Measurements from ENCODE around the gene ATP1A2. TPM values are rescaled to one million over a fixed set of nuclear protein-coding genes. Genes with fewer than 3 reads are reported as not detected.

Gene ATP1A2
- total RNA-seq, 6 experiments from 2014 or later, result 0.09 to 0.17 (median 0.14) TPM; not detected in 1

- no peak for TF ChIP-seq CTCF (IDR thresholded peaks at IDR 0.05)
- Mint-ChIP-seq H3K36me3 (ENCODE audit: low read depth) (no peaks in the 10 kb centered on the region), H3K9me3 (no peaks in the 10 kb centered on the region), H3K27ac (peak overlapping the region; percentile 8; the same call in 1 of the 2 replicates), H3K4me1 (ENCODE audit: low read depth) (peaks cover 27% of the 10 kb centered on the region), H3K4me3 (no peak overlapping the region; the same call in 1 of the 2 replicates), H3K27me3 (ENCODE audit: insufficient read depth) (peaks cover 33% of the 10 kb centered on the region)
- peak; percentile 56 for DNase-seq
Observed at GRCh38 chr1:160144921-160145320, 29.4 kb downstream of the ATP1A2 start.

GRCh38 chr1:160146107-160146506, 30.5 kb downstream of the ATP1A2 start:
- no peak for TF ChIP-seq CTCF (IDR thresholded peaks at IDR 0.05)
- Mint-ChIP-seq H3K4me1 (ENCODE audit: low read depth) (peaks cover 33% of the 10 kb centered on the region), H3K36me3 (ENCODE audit: low read depth) (no peaks in the 10 kb centered on the region), H3K27me3 (ENCODE audit: insufficient read depth) (peaks cover 22% of the 10 kb centered on the region), H3K4me3 (no peak overlapping the region), H3K27ac (no peak overlapping the region), H3K9me3 (no peaks in the 10 kb centered on the region)
- DNase-seq, result no peak

GRCh38 chr1:160148121-160148520, 32.6 kb downstream of the ATP1A2 start:
- Mint-ChIP-seq H3K27me3 (ENCODE audit: insufficient read depth) (peaks cover 13% of the 10 kb centered on the region), H3K4me1 (ENCODE audit: low read depth) (peaks cover 33% of the 10 kb centered on the region), H3K27ac (no peak overlapping the region), H3K36me3 (ENCODE audit: low read depth) (no peaks in the 10 kb centered on the region), H3K9me3 (no peaks in the 10 kb centered on the region), H3K4me3 (no peak overlapping the region)
- DNase-seq, result no peak
- no peak for TF ChIP-seq CTCF (IDR thresholded peaks at IDR 0.05)

GRCh38 chr1:160149233-160149632, 33.7 kb downstream of the ATP1A2 start:
- no peaks in the 10 kb centered on the region for H3K36me3 Mint-ChIP-seq (ENCODE audit: low read depth)
- H3K4me1 Mint-ChIP-seq (ENCODE audit: low read depth), result peaks cover 33% of the 10 kb centered on the region
- H3K4me3 Mint-ChIP-seq, result no peak overlapping the region
- peaks cover 13% of the 10 kb centered on the region for H3K27me3 Mint-ChIP-seq (ENCODE audit: insufficient read depth)
- H3K27ac Mint-ChIP-seq, result peak overlapping the region; percentile 76
- peak; percentile 28 for DNase-seq
- no peak for TF ChIP-seq CTCF (IDR thresholded peaks at IDR 0.05)
- no peaks in the 10 kb centered on the region for H3K9me3 Mint-ChIP-seq

GRCh38 chr1:160149716-160150115, 34.2 kb downstream of the ATP1A2 start:
- Mint-ChIP-seq H3K9me3 (no peaks in the 10 kb centered on the region), H3K27ac (peak overlapping the region; percentile 76), H3K27me3 (ENCODE audit: insufficient read depth) (peaks cover 8% of the 10 kb centered on the region), H3K4me3 (no peak overlapping the region; the same call in 1 of the 2 replicates), H3K36me3 (ENCODE audit: low read depth) (no peaks in the 10 kb centered on the region), H3K4me1 (ENCODE audit: low read depth) (peaks cover 31% of the 10 kb centered on the region)
- DNase-seq, result peak; percentile 51
- no peak for TF ChIP-seq CTCF (IDR thresholded peaks at IDR 0.05)

- Mint-ChIP-seq H3K4me1 (ENCODE audit: low read depth) (peaks cover 25% of the 10 kb centered on the region), H3K27me3 (ENCODE audit: insufficient read depth) (peaks cover 12% of the 10 kb centered on the region), H3K4me3 (no peak within 1 kb of the TSS), H3K9me3 (no peaks in the 10 kb centered on the region), H3K27ac (no peak within 1 kb of the TSS), H3K36me3 (ENCODE audit: low read depth) (no peaks in the 10 kb centered on the region)
- no peak for TF ChIP-seq CTCF (IDR thresholded peaks at IDR 0.05)
- no peak for DNase-seq
Observed at GRCh38 chr1:160151303-160151702, 35.7 kb downstream of the ATP1A2 start, which contains the start of gene ATP1A4. Gene ATP1A4 (plus strand): TSS chr1:160151603. CDS start chr1:160152041, 438 bp downstream.

Measured in HFFc6 (cell line).